ENCODE results near the gene LAMA1. TPM values are rescaled to one million over a fixed set of nuclear protein-coding genes. Genes with fewer than 3 reads are reported as not detected.
A peak's percentile ranks its signal among the peaks of the same experiment; 100 is the strongest.

The LAMA1 gene
- total and polyA plus RNA-seq, 2 donors (not counting 3 experiments of a cell fraction or from before 2014, with no cell fraction given) = 0.04 TPM; not detected in 1

DNA sequence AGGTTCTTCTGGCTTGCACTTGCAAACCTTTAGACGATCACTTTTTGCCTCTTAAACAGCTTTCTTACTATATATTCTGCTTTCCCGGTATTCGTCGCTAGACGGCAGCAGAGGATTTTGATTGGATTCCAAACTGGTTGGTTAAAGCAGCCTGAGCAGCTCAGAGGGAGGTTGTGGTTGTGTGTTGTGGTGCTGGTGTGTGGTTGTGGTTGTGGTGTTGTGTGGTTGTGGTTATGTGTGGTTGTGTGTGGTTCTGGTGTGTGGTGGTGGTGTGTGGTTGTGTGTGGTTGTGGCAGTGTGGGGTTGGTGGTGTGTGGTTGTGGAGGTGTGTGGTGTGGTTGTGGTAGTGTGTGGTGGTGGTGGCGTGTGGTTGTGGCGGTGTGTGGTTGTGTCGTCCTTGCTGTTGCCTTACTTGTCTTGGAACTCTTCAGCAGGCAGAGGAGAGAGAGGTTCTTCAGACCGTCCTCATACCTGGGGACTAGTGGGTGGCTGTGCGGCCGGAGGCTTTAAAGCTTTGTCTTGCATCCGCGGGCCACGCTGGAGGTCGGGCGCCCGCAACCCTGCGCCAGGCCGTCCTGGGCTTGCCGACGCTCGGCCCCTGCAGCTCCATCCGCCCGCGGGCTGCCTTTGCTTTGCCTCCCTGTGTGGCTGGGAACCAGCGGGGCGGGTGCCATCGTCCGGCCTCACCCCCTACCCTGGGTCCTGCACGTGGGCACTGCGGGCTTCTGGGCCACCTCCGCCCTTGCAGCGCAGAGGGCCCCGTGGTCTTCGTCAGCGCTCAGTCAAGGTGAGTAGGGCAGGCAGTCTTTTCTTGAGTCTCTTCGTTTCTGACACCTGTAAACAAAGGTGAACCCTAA, 197.3 kb downstream of the LAMA1 start:
- Histone ChIP-seq H3K9me3 (replicated peaks; ENCODE audit: control insufficient read depth, insufficient read depth, low read length) (no peaks in the 10 kb centered on the region), H4K20me1 (replicated peaks; ENCODE audit: control insufficient read depth, extremely low read depth, insufficient read depth, low read length) (no peaks in the 10 kb centered on the region), H3K9ac (replicated peaks; ENCODE audit: extremely low read depth, insufficient read depth, low read length) (no peak overlapping the region), H3K27ac (ENCODE audit: insufficient read depth, low read depth, low read length) (no peak overlapping the region), H2AFZ (ENCODE audit: low read depth, low read length) (no peak overlapping the region), H3K36me3 (ENCODE audit: control insufficient read depth in 2 of 2, extremely low read depth in 1 of 2, insufficient read depth in 2 of 2, low read length in 2 of 2) (no peaks in the 10 kb centered on the region), H3K4me1 (ENCODE audit: control insufficient read depth, extremely low read depth, insufficient read depth, low read length) (no peaks in the 10 kb centered on the region), H3K27me3 (ENCODE audit: control insufficient read depth in 2 of 2, insufficient read depth in 2 of 2, low read length in 2 of 2) (no peaks in the 10 kb centered on the region), H3K4me3 (replicated peaks in 1 of 3; ENCODE audit: insufficient read depth in 1 of 3, low read depth in 1 of 3, low read length in 3 of 3) (no peak overlapping the region), H3K9me1 (replicated peaks; ENCODE audit: control insufficient read depth, extremely low read depth, insufficient read depth, low read length) (no peaks in the 10 kb centered on the region), H3K79me2 (ENCODE audit: control insufficient read depth, insufficient read depth, low read length) (no peaks in the 10 kb centered on the region), H3K4me2 (ENCODE audit: insufficient read depth, low read length) (no peak overlapping the region)
- dilution Hi-C loops (cut with MboI; ENCODE audit: extremely low pct_ligation_motif_present, low sequenced_read_pairs) = no loop called here
- no TSS peak for BruUV-seq (replicated peaks)
- DNase-seq (ENCODE audit: low read depth, low spot score) (peak; percentile 64), FAIRE-seq (peak; percentile 31)
- TF ChIP-seq MYC (IDR thresholded peaks at IDR 0.05; ENCODE audit: low read depth, low read length) (no peak), JUN (IDR thresholded peaks at IDR 0.05; ENCODE audit: borderline replicate concordance, insufficient read depth, insufficient read length, low read depth) (no peak), CTCF (IDR thresholded peaks at IDR 0.05; ENCODE audit: extremely low read depth in 1 of 2, insufficient read depth in 1 of 2, low read depth in 1 of 2, low read length in 2 of 2) (peak; percentile 71 to 75), POLR2AphosphoS5 (IDR thresholded peaks at IDR 0.05; ENCODE audit: insufficient read depth, low read depth, low read length) (no peak), FOS (IDR thresholded peaks at IDR 0.05; ENCODE audit: borderline replicate concordance, insufficient read depth, low read length) (no peak), POLR2A (IDR thresholded peaks at IDR 0.05; ENCODE audit: low read depth, low read length) (no peak)
- intact Hi-C loops (cut with micrococcal nuclease) = loop anchor here (1.0 kb wide), 3 partner anchors 80 to 257 kb away; no protein-coding TSS in a partner anchor
- ChIA-PET CTCF (interaction anchor here (0.6 to 3.8 kb wide), 32 partner anchors 8 to 1560 kb away, joined by 3 to 153 read pairs (median 4); partner anchors contain the start of gene PTPRM), POLR2A (interaction anchor here (0.5 kb wide), 1 partner anchor 1291 kb away, joined by 3 read pairs; no protein-coding TSS in a partner anchor)

Data from endothelial cell of umbilical vein (primary cell).